ENCODE results near the gene EXOSC5. TPM values are rescaled to one million over a fixed set of nuclear protein-coding genes. Genes with fewer than 3 reads are reported as not detected.
"Not testable (repeated sequence)": the region's sequence is repeated elsewhere in the genome, so short reads cannot be mapped to it uniquely, and the experiment has no call there.

EXOSC5 gene
- total RNA-seq, result 10 to 100 TPM; 86.3 to 95.5 (median 94.5) TPM

DNA sequence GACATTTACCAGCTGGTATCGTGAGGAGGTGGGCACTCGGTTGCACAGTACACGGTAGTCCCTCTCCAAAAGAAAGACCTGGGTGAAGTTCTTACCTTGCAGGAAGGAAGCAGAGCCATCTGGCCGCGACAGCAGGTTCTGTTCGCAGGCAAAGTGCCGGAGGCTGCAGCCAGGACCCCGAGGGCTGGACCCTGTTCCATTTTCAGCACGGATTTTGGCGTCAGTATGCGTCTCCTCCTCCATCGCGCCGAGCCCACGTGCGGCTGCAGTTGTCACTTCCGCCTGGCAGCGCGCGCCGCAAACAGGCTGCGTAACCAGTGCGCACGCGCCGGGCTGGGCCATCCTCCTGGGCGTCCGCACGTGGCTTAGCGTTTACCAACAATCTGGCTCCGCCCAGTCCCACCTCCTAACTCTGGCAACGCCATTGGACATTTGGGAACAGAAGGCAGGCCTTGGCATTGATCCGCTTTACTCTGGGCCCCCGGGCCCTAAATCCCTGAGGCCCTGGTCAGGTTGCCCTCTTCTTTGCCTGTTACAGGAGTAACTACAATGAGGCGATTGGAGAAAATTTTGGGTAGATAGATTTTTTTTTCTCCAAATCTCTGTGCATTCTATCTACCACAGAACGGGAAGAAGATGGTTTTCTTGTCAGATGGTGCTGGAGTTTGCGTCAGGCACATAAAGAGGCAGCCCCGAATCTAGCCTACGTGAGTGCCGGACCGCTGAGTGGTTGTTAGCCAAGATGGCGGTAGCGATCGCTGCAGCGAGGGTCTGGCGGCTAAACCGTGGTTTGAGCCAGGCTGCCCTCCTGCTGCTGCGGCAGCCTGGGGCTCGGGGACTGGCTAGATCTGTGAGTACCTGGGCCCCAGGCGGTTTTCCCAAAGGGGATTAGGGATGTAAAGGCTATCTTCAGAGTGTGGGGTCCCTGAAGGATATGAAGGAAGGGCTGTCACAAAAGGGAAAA, at the start of gene EXOSC5, which contains the start of gene BCKDHA:
Gene EXOSC5 (minus strand): TSS at position 274 of the 964 bp plus-strand sequence. CDS start 31 bp downstream, at position 243.
Gene BCKDHA (plus strand): TSS at position 733 of the 964 bp plus-strand sequence. CDS start 10 bp downstream, at position 743.
- DNase-seq, result peak; percentile 98
- ATAC-seq, result peak; percentile 98 to 99
- Mint-ChIP-seq H3K36me3 (ENCODE audit: insufficient read depth) (peaks cover 16% of the 10 kb centered on the region), H3K9me3 (no peaks in the 10 kb centered on the region), H3K4me3 (peak within 1 kb of the TSS; percentile 99), H3K27me3 (ENCODE audit: low read depth) (no peaks in the 10 kb centered on the region), H3K4me1 (ENCODE audit: low read depth) (peaks cover 39% of the 10 kb centered on the region)

DNA sequence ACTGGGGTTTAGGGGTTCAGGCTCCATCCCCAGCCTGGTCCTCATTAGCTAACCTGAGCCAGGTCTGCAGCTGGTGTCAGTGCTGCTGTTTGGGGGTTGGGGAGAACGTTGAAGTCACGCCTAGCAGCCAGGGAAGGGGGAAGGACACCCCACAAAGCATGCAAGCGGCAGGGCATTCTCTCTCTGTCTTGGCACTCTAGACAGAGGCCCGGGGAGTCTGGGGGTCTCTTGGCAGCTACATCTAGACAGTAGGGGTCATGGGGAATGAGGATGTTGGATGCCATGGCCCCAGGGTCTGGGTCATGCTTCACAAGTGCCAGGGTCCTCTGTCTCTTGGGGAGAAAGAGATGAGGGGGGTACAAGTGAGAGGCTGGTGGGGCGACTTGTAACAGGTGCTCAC, 48.4 kb upstream of the EXOSC5 start:
- Mint-ChIP-seq H3K9me3 (no peaks in the 10 kb centered on the region), H3K4me3 (no peak overlapping the region), H3K4me1 (ENCODE audit: low read depth) (peaks cover 6% of the 10 kb centered on the region), H3K36me3 (ENCODE audit: insufficient read depth) (no peaks in the 10 kb centered on the region), H3K27me3 (ENCODE audit: low read depth) (peaks cover 17% of the 10 kb centered on the region)
- DNase-seq, result no peak
- no peak for ATAC-seq

DNA sequence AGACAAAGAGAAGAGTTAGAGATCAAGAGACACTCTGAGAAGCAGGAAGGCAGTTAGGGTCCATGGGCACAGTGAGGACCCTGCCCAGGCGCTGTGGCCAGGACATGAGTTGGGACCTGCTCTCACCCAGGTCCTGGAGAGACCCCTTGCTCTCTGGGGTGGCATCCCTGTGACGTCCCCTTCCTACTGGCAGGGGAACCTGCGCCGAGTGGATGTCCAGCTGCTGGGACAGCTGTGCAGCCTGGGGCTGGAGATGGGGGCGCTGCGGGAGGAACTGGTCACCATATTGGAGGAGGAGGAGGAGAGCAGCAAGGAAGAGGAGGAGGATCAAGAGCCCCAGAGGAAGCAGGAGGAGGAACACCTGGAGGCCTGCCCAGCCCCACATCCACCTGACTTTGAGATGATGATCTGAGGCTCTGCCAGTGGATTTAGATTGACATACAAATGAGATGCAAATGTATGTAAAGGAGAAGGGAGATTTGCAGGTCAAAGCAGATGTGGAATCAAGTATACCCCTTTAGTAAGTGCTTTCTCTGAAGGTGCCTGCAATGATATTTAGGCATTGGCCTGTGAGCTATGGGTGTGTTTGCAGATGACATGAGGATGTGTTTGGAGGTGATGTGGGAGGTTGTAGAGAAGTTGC, 46.8 kb upstream of the EXOSC5 start:
- Mint-ChIP-seq H3K4me3 (no peak overlapping the region), H3K9me3 (no peaks in the 10 kb centered on the region), H3K4me1 (ENCODE audit: low read depth) (no peaks in the 10 kb centered on the region), H3K36me3 (ENCODE audit: insufficient read depth) (no peaks in the 10 kb centered on the region), H3K27me3 (ENCODE audit: low read depth) (peaks cover 13% of the 10 kb centered on the region)
- ATAC-seq (no peak), DNase-seq (no peak)

DNA sequence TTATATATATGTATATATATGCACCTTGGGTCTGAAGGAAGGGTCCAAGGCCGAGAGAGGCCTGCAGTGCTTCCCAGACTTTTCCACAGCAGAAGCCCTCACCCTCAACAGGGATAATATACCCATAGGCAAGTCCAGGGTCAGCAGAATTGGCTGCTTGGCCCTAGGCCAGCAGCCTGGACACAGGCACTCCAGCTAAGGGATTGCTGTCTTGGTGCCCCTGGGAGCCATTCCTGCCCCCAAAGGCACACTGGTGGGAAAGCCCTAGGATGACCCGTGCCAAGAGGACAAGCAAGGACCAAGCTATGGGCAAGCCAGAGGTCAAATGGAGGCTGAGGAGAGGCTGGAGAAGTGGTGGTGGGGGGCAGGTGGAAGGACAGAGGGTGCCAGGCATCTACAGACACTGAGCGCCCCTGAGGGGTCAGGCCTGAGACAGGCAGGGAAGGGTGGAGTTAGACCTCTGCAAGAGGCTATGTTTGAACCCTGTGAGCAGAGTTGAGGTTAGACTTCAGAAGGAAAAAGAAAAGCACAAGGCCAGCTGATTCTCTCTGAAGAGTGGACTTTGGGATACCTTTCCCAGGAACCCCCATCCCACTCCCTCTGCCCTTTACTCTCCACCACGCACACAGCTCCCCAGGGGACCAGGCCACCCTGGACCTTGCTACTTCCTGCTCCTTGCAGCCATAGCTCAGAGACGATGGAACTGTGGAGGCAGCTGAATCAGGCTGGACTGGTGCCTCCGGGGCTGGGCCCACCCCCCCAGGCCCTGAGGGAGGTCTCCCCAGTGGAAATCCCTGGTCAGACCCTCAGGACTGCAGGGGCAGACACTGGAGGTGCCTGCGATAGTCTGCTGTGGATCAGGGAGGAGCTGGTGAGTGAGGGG, 45.6 kb upstream of the EXOSC5 start, which contains the start of gene ERICH4:
Gene ERICH4 (plus strand): TSS at position 684 of the 883 bp plus-strand sequence. CDS start 14 bp downstream, at position 698.
- Mint-ChIP-seq H3K4me3 (no peak within 1 kb of the TSS), H3K4me1 (ENCODE audit: low read depth) (peaks cover 11% of the 10 kb centered on the region), H3K27me3 (ENCODE audit: low read depth) (peaks cover 10% of the 10 kb centered on the region), H3K9me3 (no peaks in the 10 kb centered on the region), H3K36me3 (ENCODE audit: insufficient read depth) (peaks cover 2% of the 10 kb centered on the region)
- DNase-seq (no peak), ATAC-seq (no peak)

DNA sequence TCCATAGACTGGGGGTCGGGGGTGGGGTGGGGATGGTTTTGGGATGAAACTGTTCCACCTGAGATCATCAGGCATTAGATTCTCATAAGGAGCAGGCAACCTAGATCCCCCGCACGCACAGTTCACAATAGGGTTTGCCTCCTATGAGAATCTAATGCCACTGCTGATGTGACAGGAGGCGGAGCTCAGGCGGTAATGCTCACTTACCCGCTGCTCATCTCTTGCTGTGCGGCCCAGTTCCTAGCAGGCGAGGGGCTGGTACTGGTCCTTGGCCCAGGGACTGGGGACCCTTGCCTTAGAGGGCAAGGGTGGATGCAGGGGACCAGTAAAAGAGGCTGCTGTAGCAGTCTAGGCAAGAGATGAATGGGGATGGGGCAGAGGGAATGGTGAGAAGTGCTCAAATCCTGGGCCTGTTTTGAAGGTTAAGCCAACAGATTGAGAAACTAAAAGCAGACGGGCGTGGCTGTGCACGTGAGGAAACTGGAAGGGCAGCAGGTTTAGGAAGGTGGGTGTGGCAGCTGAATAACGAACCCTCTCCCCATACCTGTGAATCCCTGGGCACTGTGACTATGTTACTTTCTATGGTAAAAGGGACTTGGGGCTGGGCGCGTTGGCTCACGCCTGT, 44.3 kb upstream of the EXOSC5 start:
- peaks cover 8% of the 10 kb centered on the region for H3K36me3 Mint-ChIP-seq (ENCODE audit: insufficient read depth)
- H3K4me1 Mint-ChIP-seq (ENCODE audit: low read depth), result peaks cover 13% of the 10 kb centered on the region
- ATAC-seq, result no peak

DNA sequence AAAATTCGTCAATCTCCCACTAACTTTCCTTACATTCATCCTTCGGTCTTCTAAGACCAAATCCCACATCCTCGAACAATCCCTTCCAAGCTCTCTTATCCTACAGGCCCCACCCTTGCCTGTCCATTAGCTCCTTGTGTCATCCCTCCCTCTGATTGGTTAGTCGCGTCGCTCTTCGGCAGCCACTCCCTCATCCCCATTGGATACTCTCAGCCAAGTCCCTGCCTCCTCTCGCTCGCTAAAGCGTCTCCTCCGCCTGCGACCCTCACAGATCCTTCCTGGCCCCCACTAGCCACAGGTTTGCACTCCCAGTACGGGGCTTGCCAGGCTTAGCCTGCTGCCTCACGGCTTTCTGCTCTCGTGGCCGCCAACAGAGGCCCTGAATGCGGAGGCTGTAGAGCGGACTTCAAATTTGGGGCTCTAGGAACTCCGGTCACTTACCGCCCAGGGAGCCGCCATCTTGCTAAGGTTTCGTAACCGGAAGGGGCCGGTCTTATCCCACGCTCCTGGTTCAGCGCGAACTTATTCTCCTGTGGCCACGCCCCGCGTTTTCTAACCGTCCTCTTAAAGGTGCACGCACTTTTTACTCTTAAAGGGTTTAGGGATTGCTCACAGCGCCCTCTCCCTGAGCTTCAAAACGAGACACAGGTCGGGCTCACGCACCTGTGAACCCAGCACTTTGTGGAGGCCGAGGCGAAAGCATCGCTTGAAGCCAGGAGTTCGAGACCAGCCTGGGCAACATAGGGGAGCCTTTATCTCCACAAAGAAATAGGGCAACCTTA, 42.5 kb upstream of the EXOSC5 start, which contains the start of gene DMAC2:
Gene DMAC2 (minus strand): TSS at position 472 of the 782 bp plus-strand sequence. CDS start 13 bp downstream, at position 459.
- Mint-ChIP-seq H3K4me1 (ENCODE audit: low read depth) (peaks cover 13% of the 10 kb centered on the region), H3K4me3 (no peak within 1 kb of the TSS), H3K36me3 (ENCODE audit: insufficient read depth) (peaks cover 9% of the 10 kb centered on the region), H3K27me3 (ENCODE audit: low read depth) (no peaks in the 10 kb centered on the region), H3K9me3 (no peaks in the 10 kb centered on the region)
- peak; percentile 90 for DNase-seq
- peak; percentile 95 to 97 for ATAC-seq

More for the DNA sequence above, 44.3 kb upstream of the EXOSC5 start:
- Mint-ChIP-seq H3K4me3 (no peak overlapping the region), H3K9me3 (no peaks in the 10 kb centered on the region), H3K27me3 (ENCODE audit: low read depth) (peaks cover 4% of the 10 kb centered on the region)
- DNase-seq, result no peak

DNA sequence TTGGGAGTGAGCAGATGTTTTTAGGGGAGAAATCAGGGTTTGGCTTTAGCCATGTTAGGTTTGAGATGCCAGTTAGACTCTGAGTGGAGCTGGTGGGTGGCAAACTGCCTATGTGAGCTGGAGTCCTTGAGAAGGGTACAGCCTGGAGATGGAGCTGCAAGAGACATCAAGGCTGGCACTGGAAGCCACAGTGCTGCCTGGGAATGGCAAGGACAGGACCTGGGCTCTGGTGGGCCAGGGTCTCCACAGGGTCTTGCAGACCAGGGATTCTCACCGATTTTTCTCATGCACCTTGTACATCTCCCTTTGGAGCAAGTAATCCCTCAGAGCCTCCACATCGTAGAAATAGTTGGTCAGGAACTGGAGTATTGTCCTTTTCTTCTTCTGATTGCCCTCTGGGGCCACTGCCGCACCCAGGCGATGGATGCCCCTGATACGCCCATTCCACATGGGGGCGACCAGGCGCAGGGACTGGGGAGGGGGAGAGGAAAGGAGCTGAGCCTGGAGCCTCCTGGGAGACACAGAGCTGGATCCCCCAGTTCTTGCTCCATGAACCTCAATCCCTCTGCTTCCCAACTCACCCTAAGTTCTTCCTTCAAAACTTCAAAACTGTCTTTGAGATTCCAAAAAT, 40.9 kb upstream of the EXOSC5 start:
- Mint-ChIP-seq H3K4me1 (ENCODE audit: low read depth) (peaks cover 15% of the 10 kb centered on the region), H3K36me3 (ENCODE audit: insufficient read depth) (peaks cover 11% of the 10 kb centered on the region), H3K4me3 (peak overlapping the region; percentile 45), H3K27me3 (ENCODE audit: low read depth) (no peaks in the 10 kb centered on the region), H3K9me3 (no peaks in the 10 kb centered on the region)
- no peak for ATAC-seq
- DNase-seq, result no peak

DNA sequence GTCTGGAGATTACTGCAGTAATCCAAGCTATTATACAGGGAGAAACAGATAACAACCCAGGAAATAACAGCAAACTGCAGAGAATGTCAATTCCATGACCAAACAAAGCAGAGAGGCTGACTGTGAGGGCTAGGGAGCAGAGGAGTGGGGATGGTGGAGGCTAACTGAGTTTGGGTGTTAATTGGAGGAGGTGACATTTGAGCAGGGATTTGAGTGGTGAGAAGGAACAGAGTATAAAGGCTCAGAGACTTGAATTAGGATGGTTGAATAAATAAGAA, 39.5 kb upstream of the EXOSC5 start:
- no peak for DNase-seq
- ATAC-seq, result no peak
- Mint-ChIP-seq H3K27me3 (ENCODE audit: low read depth) (no peaks in the 10 kb centered on the region), H3K9me3 (no peaks in the 10 kb centered on the region), H3K4me3 (no peak overlapping the region), H3K36me3 (ENCODE audit: insufficient read depth) (peaks cover 21% of the 10 kb centered on the region), H3K4me1 (ENCODE audit: low read depth) (peaks cover 15% of the 10 kb centered on the region)

DNA sequence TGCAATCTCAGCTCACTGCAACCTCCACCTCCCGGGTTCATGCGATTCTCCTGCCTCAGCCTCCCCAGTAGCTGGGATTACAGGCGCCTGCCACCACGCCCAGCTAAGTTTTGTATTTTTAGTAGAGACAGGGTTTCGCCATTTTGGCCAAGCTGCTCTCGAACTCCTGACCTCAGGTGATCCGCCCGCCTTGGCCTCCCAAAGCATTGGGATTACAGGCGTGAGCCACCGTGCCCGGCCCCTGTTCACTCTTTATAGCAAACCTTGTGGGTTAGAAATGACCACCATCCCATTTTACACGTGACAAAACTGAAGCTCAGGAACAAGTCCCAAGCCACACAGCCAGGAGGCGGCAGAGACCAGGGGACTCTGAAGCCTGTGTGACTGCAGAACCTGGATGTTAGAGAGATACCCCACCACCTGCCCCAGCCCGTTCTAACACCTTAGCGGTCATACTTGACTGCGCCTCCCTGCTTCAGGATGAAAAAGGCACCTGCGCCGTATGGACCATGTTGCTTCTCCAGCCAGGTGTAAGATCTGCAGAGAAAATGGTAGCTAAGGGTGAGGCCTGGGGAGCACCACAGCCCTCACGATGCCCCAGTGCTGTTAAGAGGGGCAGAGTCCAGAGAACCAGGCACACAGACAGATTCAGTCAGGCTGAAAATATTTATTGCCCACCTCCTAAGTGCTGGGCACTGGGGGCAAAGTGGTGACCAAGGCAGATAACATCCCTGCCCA, 38.9 kb upstream of the EXOSC5 start:
- peaks cover 22% of the 10 kb centered on the region for H3K36me3 Mint-ChIP-seq (ENCODE audit: insufficient read depth)

DNA sequence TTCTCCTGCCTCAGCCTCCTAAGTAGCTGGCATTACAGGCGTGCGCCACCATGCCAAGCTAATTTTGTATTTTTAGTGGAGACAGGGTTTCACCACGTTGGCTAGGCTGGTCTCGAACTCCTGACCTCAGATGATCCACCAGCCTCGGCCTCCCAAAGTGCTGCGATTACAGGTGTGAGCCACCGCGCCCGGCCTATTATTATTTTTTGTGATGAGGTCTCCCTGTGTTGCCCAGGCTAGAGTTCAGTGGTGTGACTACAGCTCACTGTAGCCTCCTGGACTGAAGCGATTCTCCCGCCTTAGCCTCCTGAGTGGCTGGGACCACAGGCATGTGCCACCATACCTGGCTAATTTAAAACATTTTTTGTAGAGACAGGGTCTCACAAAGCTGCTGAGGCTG, 38.2 kb upstream of the EXOSC5 start:
- not testable (repeated sequence) for H3K9me3 Mint-ChIP-seq; H3K27me3 Mint-ChIP-seq (ENCODE audit: low read depth); H3K4me3 Mint-ChIP-seq; ATAC-seq; DNase-seq
- Mint-ChIP-seq H3K36me3 (ENCODE audit: insufficient read depth) (peaks cover 24% of the 10 kb centered on the region), H3K4me1 (ENCODE audit: low read depth) (peaks cover 17% of the 10 kb centered on the region)

More for the DNA sequence above, 38.9 kb upstream of the EXOSC5 start:
- Mint-ChIP-seq H3K9me3 (no peaks in the 10 kb centered on the region), H3K4me3 (no peak overlapping the region), H3K27me3 (ENCODE audit: low read depth) (no peaks in the 10 kb centered on the region), H3K4me1 (ENCODE audit: low read depth) (peaks cover 15% of the 10 kb centered on the region)
- DNase-seq (no peak), ATAC-seq (no peak)

DNA sequence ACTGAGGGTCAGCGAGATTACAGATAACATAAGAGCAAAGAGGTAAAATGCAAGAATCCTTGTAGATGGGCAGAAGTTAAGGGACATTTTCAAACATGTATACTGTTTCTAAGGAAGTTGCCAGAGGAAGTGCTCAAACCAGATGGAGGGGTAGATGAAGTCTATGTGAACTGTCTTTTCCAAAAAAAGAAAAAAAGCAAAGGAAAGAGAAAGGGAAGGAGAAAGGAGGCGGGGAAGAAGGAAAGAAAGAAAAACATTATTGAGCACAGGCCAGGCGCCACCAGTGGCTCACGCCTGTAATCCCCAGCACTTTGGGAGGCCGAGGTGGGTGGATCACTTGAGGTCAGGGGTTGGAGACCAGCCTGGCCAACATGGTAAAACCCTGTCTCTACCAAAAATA, 37.3 kb upstream of the EXOSC5 start:
- H3K27me3 Mint-ChIP-seq (ENCODE audit: low read depth), result no peaks in the 10 kb centered on the region
- H3K4me1 Mint-ChIP-seq (ENCODE audit: low read depth), result peaks cover 17% of the 10 kb centered on the region
- DNase-seq (no peak), ATAC-seq (no peak)
- H3K9me3 Mint-ChIP-seq, result no peaks in the 10 kb centered on the region
- H3K36me3 Mint-ChIP-seq (ENCODE audit: insufficient read depth), result peaks cover 24% of the 10 kb centered on the region
- H3K4me3 Mint-ChIP-seq, result no peak overlapping the region

DNA sequence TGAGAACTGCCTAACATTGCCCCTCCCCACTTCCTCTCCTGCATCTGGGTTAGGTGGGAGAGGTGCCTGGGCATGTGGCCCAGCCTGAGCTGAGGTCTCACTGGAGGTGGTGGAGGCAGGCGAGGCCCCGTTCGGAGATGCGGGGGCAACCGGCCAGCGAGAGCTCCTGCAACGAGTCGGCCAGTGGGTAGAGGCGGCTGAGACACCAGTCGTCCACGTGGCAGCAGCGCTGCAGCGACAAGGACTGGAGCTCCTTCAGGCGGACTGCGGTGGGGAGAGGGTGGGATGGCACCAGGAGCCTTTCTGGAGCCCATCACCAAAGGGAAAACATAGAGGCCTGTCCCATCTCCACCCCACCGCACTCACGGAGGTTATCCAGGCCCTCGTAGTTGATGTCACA, 36.0 kb upstream of the EXOSC5 start:
- no peaks in the 10 kb centered on the region for H3K27me3 Mint-ChIP-seq (ENCODE audit: low read depth)
- ATAC-seq (no peak), DNase-seq (no peak)
- no peaks in the 10 kb centered on the region for H3K9me3 Mint-ChIP-seq
- H3K4me3 Mint-ChIP-seq, result no peak overlapping the region
- H3K4me1 Mint-ChIP-seq (ENCODE audit: low read depth), result peaks cover 21% of the 10 kb centered on the region
- peaks cover 24% of the 10 kb centered on the region for H3K36me3 Mint-ChIP-seq (ENCODE audit: insufficient read depth)
